A549 treated with CpdA at 1 μM for 4 hours (cell line): ENCODE data around the gene CCDC178. TPM values are rescaled to one million over a fixed set of nuclear protein-coding genes. Genes with fewer than 3 reads are reported as not detected.

ENCODE experiments used
- total RNA-seq: library from RNA; stranded (reverse); fragments of 200-300 nt; extraction: Qiagen RNA extraction; gene quantifications from 5 replicates; pipeline ENCODE4 v1.2.3, GENCODE V29; 2022; ENCODE audit warnings: low read depth

Gene CCDC178, protein sequence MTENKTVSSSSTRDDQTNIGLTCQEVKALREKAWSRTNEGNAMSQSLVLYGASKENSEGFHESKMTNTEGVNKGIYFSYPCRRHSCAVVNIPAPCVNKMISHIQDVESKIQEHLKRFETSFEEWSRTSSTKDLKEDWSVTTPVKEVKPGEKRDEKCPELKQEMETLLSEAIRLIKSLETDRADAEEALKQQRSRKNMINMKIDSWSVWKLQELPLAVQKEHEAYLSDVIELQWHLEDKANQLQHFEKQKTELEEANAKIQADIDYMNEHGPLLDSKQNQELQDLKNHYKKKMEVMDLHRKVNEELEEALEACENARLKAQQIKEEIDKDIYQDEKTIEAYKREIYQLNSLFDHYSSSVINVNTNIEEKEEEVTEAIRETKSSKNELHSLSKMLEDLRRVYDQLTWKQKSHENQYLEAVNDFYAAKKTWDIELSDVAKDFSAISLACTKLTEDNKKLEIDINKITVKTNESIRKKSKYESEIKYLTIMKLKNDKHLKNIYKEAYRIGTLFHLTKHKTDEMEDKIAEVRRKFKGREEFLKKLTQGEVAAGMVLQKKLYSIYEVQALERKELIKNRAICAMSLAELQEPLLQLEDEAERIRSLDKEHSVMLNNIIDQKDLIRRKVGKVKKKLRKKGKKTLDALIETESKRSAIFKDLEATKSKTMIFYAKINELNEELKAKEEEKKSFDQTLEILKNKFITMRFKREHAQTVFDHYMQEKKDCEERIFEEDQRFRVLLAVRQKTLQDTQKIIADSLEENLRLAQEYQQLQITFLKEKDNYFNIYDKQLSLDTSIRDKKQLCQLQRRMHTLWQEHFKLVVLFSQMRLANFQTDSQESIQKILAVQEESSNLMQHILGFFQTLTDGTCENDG
- total RNA-seq, result not detected in 5 replicates

DNA sequence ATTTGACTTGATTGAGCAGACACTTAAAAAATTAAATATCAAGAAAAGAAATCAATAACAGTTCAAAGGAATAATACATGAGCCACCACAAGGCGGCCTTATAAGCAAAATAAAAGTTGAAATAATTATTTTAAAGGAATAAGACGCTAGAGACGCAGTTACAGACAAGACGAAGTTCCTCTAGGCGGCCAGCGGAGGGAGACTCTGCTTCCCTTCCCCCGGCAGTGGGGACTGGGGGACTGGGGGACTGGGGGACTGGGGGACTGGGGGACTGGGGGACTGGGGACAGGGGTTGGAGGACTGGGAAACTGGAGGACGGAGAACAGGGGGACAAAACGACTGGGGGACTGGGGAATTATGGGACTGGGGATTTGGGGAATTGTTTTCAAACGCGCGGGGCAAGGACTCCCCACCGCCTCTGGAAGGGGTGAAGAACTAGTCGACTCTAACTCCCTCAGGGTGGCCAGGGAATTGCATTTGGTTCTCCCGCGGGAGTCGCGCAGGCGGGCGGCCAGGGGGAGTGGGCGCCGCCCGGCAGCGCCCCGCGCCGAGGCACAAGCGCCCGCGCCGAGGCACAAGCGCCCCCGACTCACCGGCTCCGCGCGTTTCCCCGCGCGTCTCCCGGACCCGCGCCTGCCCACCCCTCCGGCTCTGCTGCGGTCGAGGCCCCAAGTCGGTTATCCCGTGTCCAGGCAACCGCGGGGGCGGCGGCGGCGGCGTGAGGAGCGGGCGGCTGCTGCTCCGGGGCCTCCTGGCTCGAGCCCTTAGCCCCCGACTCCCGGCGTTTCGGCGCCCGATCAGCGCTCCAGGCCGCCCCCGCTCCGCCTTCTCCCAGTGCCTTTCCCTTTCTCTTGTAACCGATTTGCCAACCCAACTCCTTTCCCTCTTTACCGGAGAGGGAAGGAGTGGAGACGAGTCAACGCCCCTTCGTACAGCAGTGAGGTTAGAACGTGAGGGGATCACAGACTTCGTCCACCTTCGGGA lies at the start of gene CCDC178:
Gene CCDC178, minus strand, starts transcription at position 662 of the 984 bp plus-strand sequence. CDS start 28,633 bp downstream, outside the sequence.

Other genes starting within 250 kb of the CCDC178 start
- not detected in 5 replicates for gene ASXL3, start 137.5 kb upstream of the CCDC178 start, total RNA-seq